DMS53 treated with DMSO at 0.1 percent for 48 hours (cell line): ENCODE results near the gene TMEM182.

Experiments
- DNase-seq: peaks from one replicate; lab custom pipeline; 2025; ENCODE audit not compliant: unreplicated experiment; lab: John Stamatoyannopoulos, UW

The TMEM182 gene

GRCh38 chr2:102761763-102762162, at the start of gene TMEM182:
Gene TMEM182, plus strand, starts transcription at chr2:102762031. Its CDS starts 187 bp downstream, at chr2:102762218.
- DNase-seq = no peak

- no peak for DNase-seq
These were observed 44.4 kb upstream of the TMEM182 start for GRCh38 chr2:102717308-102718018.

GRCh38 chr2:102718387-102719316, 43.2 kb upstream of the TMEM182 start:
- DNase-seq = no peak

- no peak for DNase-seq
These were observed 37.8 kb upstream of the TMEM182 start for GRCh38 chr2:102724016-102724490.

- no peak for DNase-seq
These were observed 37.3 kb upstream of the TMEM182 start for GRCh38 chr2:102724553-102724952.

- no peak for DNase-seq
These were observed 35.4 kb upstream of the TMEM182 start for GRCh38 chr2:102726128-102727087.

- peak; percentile 24 for DNase-seq
These were observed 26.3 kb upstream of the TMEM182 start for GRCh38 chr2:102735416-102736109.

GRCh38 chr2:102736110-102736409, 25.8 kb upstream of the TMEM182 start:
- DNase-seq = peak; percentile 52

GRCh38 chr2:102736410-102737409, 25.1 kb upstream of the TMEM182 start:
- peak; percentile 73 for DNase-seq

GRCh38 chr2:102737431-102737830, 24.4 kb upstream of the TMEM182 start:
- no peak for DNase-seq

- no peak for DNase-seq
These were observed 18.6 kb upstream of the TMEM182 start for GRCh38 chr2:102743259-102743658.

- no peak for DNase-seq
These were observed 13.7 kb upstream of the TMEM182 start for GRCh38 chr2:102748107-102748506.

- no peak for DNase-seq
These were observed 11.9 kb upstream of the TMEM182 start for GRCh38 chr2:102749938-102750337.

GRCh38 chr2:102753563-102754159, 8.2 kb upstream of the TMEM182 start:
- peak; percentile 57 for DNase-seq

- DNase-seq = no peak
These were observed 7.2 kb upstream of the TMEM182 start for GRCh38 chr2:102754456-102755145.

GRCh38 chr2:102755284-102755683, 6.5 kb upstream of the TMEM182 start:
- no peak for DNase-seq

- no peak for DNase-seq
These were observed 3.4 kb upstream of the TMEM182 start for GRCh38 chr2:102758439-102758838.

GRCh38 chr2:102764083-102764482, 2.3 kb downstream of the TMEM182 start:
- DNase-seq = no peak
